ENCODE results near the gene PRRG3.

GRCh38 chrX:151692825-151693224 lies 2.4 kb upstream of the PRRG3 start:
- TF ChIP-seq CTCF (conservative IDR thresholded peaks at IDR 0.05) (no peak), ZFX (IDR thresholded peaks at IDR 0.05) (no peak)

Measured in C4-2B (cell line).